K562 (cell line): ENCODE results near the gene PIK3R2. TPM values are rescaled to one million over a fixed set of nuclear protein-coding genes. Genes with fewer than 3 reads are reported as not detected.

ENCODE experiments used
- BCOR ChIP-seq: fragments of 450-650 bp; IDR thresholded peaks from 2 replicates; pipeline ENCODE4 v1.6.1; 2016
- CHD7 ChIP-seq: fragments of 200-600 bp; sonication (generic); IDR thresholded peaks from one replicate; pipeline ENCODE4 v1.6.1; 2012; ENCODE audit warnings: mild to moderate bottlenecking, low read depth, low read length, inconsistent platforms
- NBN ChIP-seq: fragments of 450-650 bp; IDR thresholded peaks from 2 replicates; pipeline ENCODE4 v1.6.1; 2016; ENCODE audit warnings: low read depth, mild to moderate bottlenecking
- ZBTB5 ChIP-seq: fragments of 450-650 bp; IDR thresholded peaks from 2 replicates; pipeline ENCODE4 v1.6.1; 2017; ENCODE audit warnings: antibody characterized with exemption
- ZNF12 ChIP-seq: sonication (generic); formaldehyde crosslinking; IDR thresholded peaks from 2 replicates; pipeline ENCODE4 v1.4.0; 2020; ENCODE audit warnings: mild to moderate bottlenecking, missing genetic modification reagents
- ZNF253 ChIP-seq: fragments of 250-450 bp; sonication (Bioruptor Pico); conservative IDR thresholded peaks from 2 replicates; pipeline ENCODE4 v1.6.1; 2021; ENCODE audit warnings: mild to moderate bottlenecking
- polyA plus RNA-seq, 8 experiments: library from polyadenylated mRNA; depleted of rRNA in 4 of 8; stranded (reverse) in 5 of 8; unstranded in 3 of 8; fragments of >200 nt; fragmentation: Nextera tagmentation in 2 of 8; fragmentation: Illumina TruSeq in 1 of 8; extraction: Ambion mirVana in 2 of 8; extraction: Trizol in 1 of 8; gene quantifications; 2 replicates each; pipeline versions ENCODE4 v1.2.1 to v1.2.3, GENCODE V29; 2011 to 2014; ENCODE audit warnings: inconsistent platforms in 1 of 8, missing spikeins in 1 of 8
- total RNA-seq, 7 experiments: library from RNA; depleted of rRNA in 6 of 7; stranded (reverse); fragments of >200 nt in 6 of 7; fragmentation: Illumina TruSeq in 2 of 7; extraction: Trizol in 2 of 7; gene quantifications; 2 replicates each; pipeline versions ENCODE4 v1.2.1 to v1.2.3, GENCODE V29; 2011 to 2021; ENCODE audit warnings: low replicate concordance in 1 of 7

PIK3R2 gene
- total and polyA plus RNA-seq, 9 of the 15 experiments (the other 6 are each of a cell fraction or from before 2014, with no cell fraction given) = 0.39 to 37.9 (median 5.3) TPM

GRCh38 chr19:18157465-18158063 lies 4.6 kb downstream of the PIK3R2 start (continued):
- TF ChIP-seq ZBTB5 = no peak
- TF ChIP-seq BCOR = peak; percentile 59
- TF ChIP-seq NBN = no peak
- TF ChIP-seq ZNF253 (CRISPR knock-in tag) = no peak
- TF ChIP-seq CHD7 = no peak
- no peak for TF ChIP-seq ZNF12
